SU-DHL-6 (cell line): ENCODE results near the gene KIAA0825.

Source experiments
- H2AFZ ChIP-seq: fragments of 200-600 bp; sonication (generic); 2 replicates; pipeline ENCODE4 v1.6.1; 2014; ENCODE audit warnings: low read depth, mild to moderate bottlenecking, moderate library complexity, mixed read lengths, antibody characterized with exemption, low read length; ENCODE audit not compliant: severe bottlenecking
- H3F3A ChIP-seq: fragments of 200-600 bp; shearing (Covaris generic); 2 replicates; pipeline ENCODE4 v1.6.0; 2016; ENCODE audit warnings: antibody characterized with exemption, mild to moderate bottlenecking; ENCODE audit not compliant: insufficient read depth
- H3K27ac ChIP-seq: fragments of 200-600 bp; sonication (generic); 2 replicates; pipeline ENCODE4 v1.5.1; 2016; ENCODE audit warnings: low read depth, mild to moderate bottlenecking, low read length, moderate library complexity, mixed read lengths
- H3K27me3 ChIP-seq: fragments of 200-600 bp; sonication (generic), shearing (Covaris generic); 2 replicates; pipeline ENCODE4 v1.6.0; 2014; ENCODE audit warnings: mild to moderate bottlenecking, low read length
- H3K36me3 ChIP-seq: fragments of 200-600 bp; sonication (generic); 2 replicates; pipeline ENCODE4 v1.6.1; 2014; ENCODE audit warnings: mild to moderate bottlenecking, low read length, mixed read lengths
- H3K4me2 ChIP-seq: fragments of 300-600, 200-600 bp; shearing (Covaris generic), sonication (generic); 2 replicates; pipeline ENCODE4 v1.6.0; 2014; ENCODE audit warnings: low read length, low read depth, mild to moderate bottlenecking; ENCODE audit not compliant: poor library complexity, severe bottlenecking
- H3K4me3 ChIP-seq: fragments of 200-600 bp; sonication (generic); 2 replicates; pipeline ENCODE4 v1.5.1; 2014; ENCODE audit warnings: antibody characterized with exemption, low read length, mild to moderate bottlenecking, mixed read lengths; ENCODE audit not compliant: insufficient read depth, poor library complexity, severe bottlenecking
- H3K79me2 ChIP-seq: fragments of 200-600 bp; sonication (generic); 2 replicates; pipeline ENCODE4 v1.6.1; 2014; ENCODE audit warnings: mild to moderate bottlenecking, low read length, moderate library complexity; ENCODE audit not compliant: insufficient read depth
- H3K9ac ChIP-seq: fragments of 200-600 bp; sonication (generic); 2 replicates; pipeline ENCODE4 v1.7.0; 2014; ENCODE audit warnings: mild to moderate bottlenecking, low read length
- H3K9me2 ChIP-seq: fragments of 200-600 bp; sonication (generic); replicated peaks from 2 replicates; pipeline ENCODE4 v1.6.1; 2014; ENCODE audit warnings: low read length; ENCODE audit not compliant: insufficient read depth
- H3K9me3 ChIP-seq: fragments of 200-600 bp; sonication (generic); 2 replicates; pipeline ENCODE4 v1.6.1; 2014; ENCODE audit warnings: low read length, mixed read lengths; ENCODE audit not compliant: insufficient read depth
- H4K20me1 ChIP-seq: fragments of 200-600 bp; sonication (generic); 2 replicates; pipeline ENCODE4 v1.6.1; 2014; ENCODE audit warnings: low read depth, mild to moderate bottlenecking, antibody characterized with exemption, low read length, moderate library complexity, mixed read lengths
- CTCF ChIP-seq: fragments of 200-600 bp; sonication (generic); IDR thresholded peaks from one replicate; pipeline ENCODE4 v1.5.1; 2017; ENCODE audit warnings: antibody characterized with exemption, mild to moderate bottlenecking, low read length, moderate library complexity; ENCODE audit not compliant: insufficient read depth, poor library complexity, severe bottlenecking
- EZH2phosphoT487 ChIP-seq: fragments of 200-600 bp; sonication (generic), shearing (Covaris generic); conservative IDR thresholded peaks from 2 replicates; pipeline ENCODE4 v1.6.1; 2018; ENCODE audit warnings: mild to moderate bottlenecking, antibody characterized with exemption, low read length, moderate library complexity, mixed read lengths

KIAA0825 gene

DNA sequence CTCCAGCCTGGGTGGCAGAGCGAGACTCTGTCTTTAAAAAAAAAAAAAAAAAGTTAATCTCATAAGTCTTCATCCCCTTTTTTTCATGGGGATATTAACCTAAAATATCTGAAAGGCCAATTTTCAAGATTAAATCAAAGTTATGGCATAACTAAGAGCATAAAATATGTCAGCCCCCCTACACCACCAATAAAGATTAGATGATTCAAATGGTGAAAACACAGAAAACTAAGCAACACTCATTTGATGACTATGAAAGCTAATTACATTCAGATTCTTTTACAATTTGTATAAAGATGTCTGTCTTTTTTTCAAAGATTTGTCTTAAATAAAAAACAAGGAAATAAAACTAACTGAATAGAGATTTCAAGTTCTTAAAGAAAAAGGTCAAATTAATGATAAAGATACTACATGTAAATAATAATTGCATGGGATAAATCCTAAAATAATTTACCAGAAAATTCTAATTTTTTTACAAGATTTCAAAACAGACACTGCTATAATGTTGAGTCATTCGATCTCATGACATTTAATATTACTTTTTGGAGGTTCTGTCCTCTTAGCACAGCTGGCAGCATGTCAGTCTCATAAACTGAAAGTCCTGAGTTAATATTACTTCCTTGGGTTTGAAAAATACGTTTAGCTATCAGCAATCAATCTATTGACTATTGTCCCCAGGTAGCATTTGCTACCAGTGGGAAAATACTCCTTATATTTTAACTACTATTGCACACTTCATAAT is 112.9 kb downstream of the KIAA0825 start:
- TF ChIP-seq EZH2phosphoT487: no peak
- no peak for TF ChIP-seq CTCF
- H3K27me3 ChIP-seq: no peaks in the 10 kb centered on the region
- H3K9ac ChIP-seq: no peak overlapping the region
- H3K36me3 ChIP-seq: no peaks in the 10 kb centered on the region
- H3K9me3 ChIP-seq: no peaks in the 10 kb centered on the region
- no peaks in the 10 kb centered on the region for H4K20me1 ChIP-seq
- H3K4me2 ChIP-seq: no peak overlapping the region
- H3K79me2 ChIP-seq: no peaks in the 10 kb centered on the region
- no peak overlapping the region for H2AFZ ChIP-seq
- H3K9me2 ChIP-seq: no peaks in the 10 kb centered on the region
- no peak overlapping the region for H3K27ac ChIP-seq
- no peaks in the 10 kb centered on the region for H3F3A ChIP-seq
- H3K4me3 ChIP-seq: no peak overlapping the region

- Histone ChIP-seq H3K4me3 (no peak overlapping the region), H4K20me1 (no peaks in the 10 kb centered on the region), H3K79me2 (no peaks in the 10 kb centered on the region), H3F3A (no peaks in the 10 kb centered on the region), H3K4me2 (no peak overlapping the region), H3K27me3 (no peaks in the 10 kb centered on the region), H3K27ac (no peak overlapping the region), H3K9me3 (no peaks in the 10 kb centered on the region), H3K36me3 (no peaks in the 10 kb centered on the region), H3K9me2 (no peaks in the 10 kb centered on the region; the same call in 1 of the 2 replicates), H2AFZ (no peak overlapping the region), H3K9ac (no peak overlapping the region)
- TF ChIP-seq CTCF: no peak
- no peak for TF ChIP-seq EZH2phosphoT487
Observed at GRCh38 chr5:94503677-94504076, 114.7 kb downstream of the KIAA0825 start.

- Histone ChIP-seq H3K4me2 (no peak overlapping the region), H4K20me1 (no peaks in the 10 kb centered on the region), H3K9ac (no peak overlapping the region), H3K9me3 (no peaks in the 10 kb centered on the region), H3K79me2 (no peaks in the 10 kb centered on the region), H3F3A (no peaks in the 10 kb centered on the region), H3K27me3 (no peaks in the 10 kb centered on the region), H2AFZ (no peak overlapping the region), H3K9me2 (no peaks in the 10 kb centered on the region; the same call in 1 of the 2 replicates), H3K36me3 (no peaks in the 10 kb centered on the region), H3K27ac (no peak overlapping the region), H3K4me3 (no peak overlapping the region)
- no peak for TF ChIP-seq EZH2phosphoT487
- no peak for TF ChIP-seq CTCF
Observed at GRCh38 chr5:94501365-94501764, 117.0 kb downstream of the KIAA0825 start.
